Smooth muscle cell (in vitro differentiated cells): ENCODE results near the gene ZNF580. TPM values are rescaled to one million over a fixed set of nuclear protein-coding genes. Genes with fewer than 3 reads are reported as not detected.

Experiments
- DNase-seq: peaks from one replicate; lab custom pipeline; 2025; ENCODE audit not compliant: unreplicated experiment; lab: John Stamatoyannopoulos, UW
- H2AFZ ChIP-seq: fragments of 200-600 bp; sonication (generic); 2 replicates; pipeline ENCODE4 v1.6.0; 2016; ENCODE audit warnings: antibody characterized with exemption, low read depth, mild to moderate bottlenecking
- H3F3A ChIP-seq: fragments of 200-600 bp; sonication (generic); 2 replicates; pipeline ENCODE4 v1.6.0; 2017; ENCODE audit warnings: antibody characterized with exemption, low read depth
- H3K27ac ChIP-seq: fragments of 200-600 bp; sonication (generic); 2 replicates; pipeline ENCODE4 v1.5.1; 2016; ENCODE audit warnings: low read depth, mild to moderate bottlenecking
- H3K27me3 ChIP-seq: fragments of 200-600 bp; sonication (generic); 2 replicates; pipeline ENCODE4 v1.6.1; 2016; ENCODE audit warnings: low read depth, mild to moderate bottlenecking
- H3K36me3 ChIP-seq: fragments of 200-600 bp; sonication (generic); 2 replicates; pipeline ENCODE4 v1.5.1; 2016; ENCODE audit warnings: low read depth
- H3K4me1 ChIP-seq: fragments of 200-600 bp; sonication (generic); 2 replicates; pipeline ENCODE4 v1.5.1; 2016; ENCODE audit warnings: low read depth
- H3K4me2 ChIP-seq: fragments of 200-600 bp; sonication (generic); 2 replicates; pipeline ENCODE4 v1.6.0; 2016; ENCODE audit warnings: mild to moderate bottlenecking
- H3K4me3 ChIP-seq: fragments of 200-600 bp; sonication (generic); 2 replicates; pipeline ENCODE4 v1.5.1; 2016; ENCODE audit warnings: mild to moderate bottlenecking
- H3K79me2 ChIP-seq: fragments of 200-600 bp; sonication (generic); 2 replicates; pipeline ENCODE4 v1.6.0; 2016; ENCODE audit warnings: low read depth, mild to moderate bottlenecking
- H3K9ac ChIP-seq: fragments of 200-600 bp; sonication (generic); 2 replicates; pipeline ENCODE4 v1.6.0; 2016; ENCODE audit warnings: low read depth
- H3K9me3 ChIP-seq: fragments of 200-600 bp; sonication (generic); replicated peaks from 2 replicates; pipeline ENCODE4 v1.5.1; 2016; ENCODE audit warnings: low read depth
- H4K20me1 ChIP-seq: fragments of 200-600 bp; sonication (generic); 2 replicates; pipeline ENCODE4 v1.6.0; 2016; ENCODE audit warnings: low read depth
- WGBS: methylation state at CpG from one replicate; pipeline ENCODE4 v1.1.7; 2016; ENCODE audit warnings: low lambda C conversion rate; 5-methylcytosine and 5-hydroxymethylcytosine counted together
- polyA plus RNA-seq: library from polyadenylated mRNA; unstranded; fragments of >200 nt; fragmentation: Nextera tagmentation; extraction: Ambion mirVana; gene quantifications from 2 replicates; pipeline ENCODE4 v1.2.1, GENCODE V29; 2016
- total RNA-seq: library from RNA; depleted of rRNA; stranded (reverse); fragments of >200 nt; gene quantifications from 2 replicates; pipeline ENCODE4 v1.2.3, GENCODE V29; 2014
- TF ChIP-seq, protein P1 (sequence below): fragments of 200-600 bp; sonication (generic); IDR thresholded peaks from 2 replicates; pipeline ENCODE4 v1.5.1; 2017; ENCODE audit warnings: borderline replicate concordance, mild to moderate bottlenecking, antibody characterized with exemption; ENCODE audit not compliant: insufficient read depth, poor library complexity, severe bottlenecking

The ZNF580 gene
- total and polyA plus RNA-seq, 2 experiments from 2014 or later = 11.9 to 76.8 TPM

DNA sequence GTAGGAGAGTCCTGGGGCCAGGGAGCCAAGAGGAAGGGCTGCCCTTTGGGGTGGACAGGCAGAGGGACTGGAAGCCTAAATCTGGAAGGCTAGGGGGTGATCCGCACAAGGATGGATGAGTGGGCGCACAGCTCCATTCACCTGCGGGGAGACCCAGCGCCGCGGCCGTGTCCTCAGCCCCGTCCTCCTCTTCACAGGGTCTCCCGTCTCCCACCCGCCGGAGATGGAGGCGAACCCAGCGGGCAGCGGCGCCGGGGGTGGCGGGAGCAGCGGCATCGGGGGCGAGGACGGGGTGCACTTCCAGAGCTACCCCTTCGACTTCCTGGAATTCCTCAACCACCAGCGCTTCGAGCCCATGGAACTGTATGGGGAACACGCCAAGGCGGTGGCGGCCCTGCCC, 27.4 kb upstream of the ZNF580 start:
- no peak overlapping the region for H3K27ac ChIP-seq
- H2AFZ ChIP-seq = no peak overlapping the region
- no peak for DNase-seq
- no peaks in the 10 kb centered on the region for H3F3A ChIP-seq
- TF ChIP-seq, protein P1, sequence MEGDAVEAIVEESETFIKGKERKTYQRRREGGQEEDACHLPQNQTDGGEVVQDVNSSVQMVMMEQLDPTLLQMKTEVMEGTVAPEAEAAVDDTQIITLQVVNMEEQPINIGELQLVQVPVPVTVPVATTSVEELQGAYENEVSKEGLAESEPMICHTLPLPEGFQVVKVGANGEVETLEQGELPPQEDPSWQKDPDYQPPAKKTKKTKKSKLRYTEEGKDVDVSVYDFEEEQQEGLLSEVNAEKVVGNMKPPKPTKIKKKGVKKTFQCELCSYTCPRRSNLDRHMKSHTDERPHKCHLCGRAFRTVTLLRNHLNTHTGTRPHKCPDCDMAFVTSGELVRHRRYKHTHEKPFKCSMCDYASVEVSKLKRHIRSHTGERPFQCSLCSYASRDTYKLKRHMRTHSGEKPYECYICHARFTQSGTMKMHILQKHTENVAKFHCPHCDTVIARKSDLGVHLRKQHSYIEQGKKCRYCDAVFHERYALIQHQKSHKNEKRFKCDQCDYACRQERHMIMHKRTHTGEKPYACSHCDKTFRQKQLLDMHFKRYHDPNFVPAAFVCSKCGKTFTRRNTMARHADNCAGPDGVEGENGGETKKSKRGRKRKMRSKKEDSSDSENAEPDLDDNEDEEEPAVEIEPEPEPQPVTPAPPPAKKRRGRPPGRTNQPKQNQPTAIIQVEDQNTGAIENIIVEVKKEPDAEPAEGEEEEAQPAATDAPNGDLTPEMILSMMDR = no peak
- H3K79me2 ChIP-seq = peaks cover 30% of the 10 kb centered on the region
- no peaks in the 10 kb centered on the region for H3K27me3 ChIP-seq
- H3K4me3 ChIP-seq = no peak overlapping the region
- no peaks in the 10 kb centered on the region for H3K9me3 ChIP-seq
- no peaks in the 10 kb centered on the region for H3K4me1 ChIP-seq
- no peak overlapping the region for H3K4me2 ChIP-seq
- no peak overlapping the region for H3K9ac ChIP-seq
- H4K20me1 ChIP-seq = peaks cover 35% of the 10 kb centered on the region
- 100% methylated on average over 9 of the region's 27 CpGs for WGBS
- no peaks in the 10 kb centered on the region for H3K36me3 ChIP-seq

DNA sequence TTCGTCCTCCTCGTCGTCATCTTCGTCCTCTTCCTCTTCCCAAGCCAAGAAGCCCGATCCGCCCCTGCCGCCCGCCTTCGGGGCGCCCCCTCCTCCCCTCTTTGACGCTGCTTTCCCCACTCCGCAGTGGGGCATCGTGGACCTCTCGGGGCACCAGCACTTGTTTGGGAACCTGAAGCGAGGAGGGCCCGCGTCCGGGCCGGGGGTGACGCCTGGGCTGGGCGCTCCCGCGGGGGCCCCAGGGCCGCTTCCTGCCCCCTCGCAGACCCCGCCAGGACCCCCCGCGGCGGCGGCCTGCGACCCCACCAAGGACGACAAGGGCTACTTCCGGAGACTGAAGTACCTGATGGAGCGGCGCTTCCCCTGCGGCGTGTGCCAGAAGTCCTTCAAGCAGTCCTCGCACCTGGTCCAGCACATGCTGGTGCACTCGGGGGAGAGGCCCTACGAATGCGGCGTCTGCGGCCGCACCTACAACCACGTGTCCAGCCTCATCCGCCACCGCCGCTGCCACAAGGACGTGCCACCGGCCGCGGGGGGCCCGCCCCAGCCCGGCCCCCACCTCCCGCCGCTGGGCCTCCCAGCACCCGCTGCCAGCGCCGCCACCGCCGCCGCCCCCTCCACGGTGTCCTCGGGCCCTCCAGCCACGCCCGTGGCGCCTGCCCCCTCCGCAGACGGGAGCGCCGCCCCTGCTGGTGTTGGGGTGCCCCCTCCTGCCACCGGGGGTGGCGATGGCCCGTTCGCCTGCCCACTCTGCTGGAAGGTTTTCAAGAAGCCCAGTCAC, 26.7 kb upstream of the ZNF580 start:
- TF ChIP-seq, protein P1 = no peak

DNA sequence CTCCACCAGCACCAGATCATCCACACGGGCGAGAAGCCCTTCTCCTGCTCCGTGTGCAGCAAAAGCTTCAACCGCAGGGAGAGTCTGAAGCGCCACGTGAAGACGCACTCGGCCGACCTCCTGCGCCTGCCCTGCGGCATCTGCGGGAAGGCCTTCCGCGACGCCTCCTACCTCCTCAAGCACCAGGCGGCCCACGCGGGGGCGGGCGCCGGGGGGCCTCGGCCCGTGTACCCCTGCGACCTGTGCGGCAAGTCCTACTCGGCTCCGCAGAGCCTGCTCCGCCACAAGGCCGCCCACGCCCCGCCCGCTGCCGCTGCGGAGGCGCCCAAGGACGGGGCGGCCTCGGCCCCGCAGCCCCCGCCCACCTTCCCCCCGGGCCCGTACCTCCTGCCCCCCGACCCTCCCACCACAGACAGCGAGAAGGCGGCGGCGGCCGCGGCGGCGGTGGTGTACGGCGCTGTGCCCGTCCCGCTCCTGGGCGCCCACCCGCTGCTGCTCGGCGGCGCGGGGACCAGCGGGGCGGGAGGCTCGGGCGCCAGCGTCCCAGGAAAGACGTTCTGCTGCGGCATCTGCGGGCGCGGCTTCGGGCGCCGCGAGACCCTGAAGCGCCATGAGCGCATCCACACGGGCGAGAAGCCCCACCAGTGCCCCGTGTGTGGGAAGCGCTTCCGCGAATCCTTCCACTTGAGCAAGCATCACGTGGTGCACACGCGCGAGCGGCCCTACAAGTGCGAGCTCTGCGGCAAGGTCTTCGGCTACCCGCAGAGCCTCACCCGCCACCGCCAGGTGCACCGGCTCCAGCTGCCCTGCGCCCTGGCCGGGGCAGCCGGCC, 25.9 kb upstream of the ZNF580 start:
- no peaks in the 10 kb centered on the region for H3K9me3 ChIP-seq
- WGBS = 98% methylated on average over 46 of the region's 98 CpGs

More for the DNA sequence above, 26.7 kb upstream of the ZNF580 start:
- no peaks in the 10 kb centered on the region for H3F3A ChIP-seq
- no peak overlapping the region for H3K9ac ChIP-seq
- H2AFZ ChIP-seq = no peak overlapping the region
- H3K4me1 ChIP-seq = no peaks in the 10 kb centered on the region
- DNase-seq = no peak
- no peak overlapping the region for H3K4me2 ChIP-seq
- H3K9me3 ChIP-seq = no peaks in the 10 kb centered on the region
- H3K79me2 ChIP-seq = peaks cover 25% of the 10 kb centered on the region
- H4K20me1 ChIP-seq = peaks cover 28% of the 10 kb centered on the region
- 96% methylated on average over 23 of the region's 75 CpGs for WGBS
- H3K36me3 ChIP-seq = no peaks in the 10 kb centered on the region
- no peaks in the 10 kb centered on the region for H3K27me3 ChIP-seq
- H3K4me3 ChIP-seq = no peak overlapping the region
- H3K27ac ChIP-seq = no peak overlapping the region

More for the DNA sequence above, 25.9 kb upstream of the ZNF580 start:
- H2AFZ ChIP-seq = no peak overlapping the region
- peaks cover 17% of the 10 kb centered on the region for H3K79me2 ChIP-seq
- H3F3A ChIP-seq = no peaks in the 10 kb centered on the region
- no peak overlapping the region for H3K4me3 ChIP-seq
- no peak overlapping the region for H3K27ac ChIP-seq
- no peaks in the 10 kb centered on the region for H3K27me3 ChIP-seq
- no peak for DNase-seq
- no peak overlapping the region for H3K9ac ChIP-seq
- H3K4me2 ChIP-seq = no peak overlapping the region
- H4K20me1 ChIP-seq = peaks cover 24% of the 10 kb centered on the region
- TF ChIP-seq, protein P1 = no peak
- H3K36me3 ChIP-seq = no peaks in the 10 kb centered on the region
- H3K4me1 ChIP-seq = no peaks in the 10 kb centered on the region
